Activated B cell treated with CpG ODN at 0.5 μM for 24 hours (primary cell): Measurements from ENCODE around the gene CILP2. TPM values are rescaled to one million over a fixed set of nuclear protein-coding genes. Genes with fewer than 3 reads are reported as not detected.

Source experiments
- ATAC-seq: fragments of 200-7000 bp; cut with Tn5 transposase; one replicate; pipeline ENCODE4 v1.10.0; 2021; ENCODE audit warnings: low read depth, mild to moderate bottlenecking, moderate library complexity
- CTCF ChIA-PET: fragments of 350-600 bp; sonication (Branson Sonifier 250); formaldehyde crosslinking; loops from one replicate; lab custom pipeline; 2021; ENCODE audit warnings: antibody characterized with exemption; lab: Charles Lee
- POLR2A ChIA-PET: fragments of 350-600 bp; sonication (Branson Sonifier 250); formaldehyde crosslinking; loops from one replicate; lab custom pipeline; 2021; ENCODE audit warnings: antibody characterized with exemption; lab: Charles Lee
- DNase-seq: peaks from one replicate; pipeline ENCODE4 v3.0.0; 2022
- H3K27ac Mint-ChIP-seq: one replicate; pipeline ENCODE4 v1.8.0; 2020; ENCODE audit warnings: mixed read lengths
- H3K27me3 Mint-ChIP-seq: one replicate; pipeline ENCODE4 v1.8.0; 2021; ENCODE audit warnings: mixed read lengths
- H3K36me3 Mint-ChIP-seq: one replicate; pipeline ENCODE4 v1.8.0; 2021; ENCODE audit warnings: low read depth, mixed read lengths
- H3K4me1 Mint-ChIP-seq: one replicate; pipeline ENCODE4 v1.8.0; 2021; ENCODE audit warnings: mixed read lengths
- H3K4me3 Mint-ChIP-seq: one replicate; pipeline ENCODE4 v1.8.0; 2020; ENCODE audit warnings: mild to moderate bottlenecking, mixed read lengths
- H3K9me3 Mint-ChIP-seq: one replicate; pipeline ENCODE4 v1.8.0; 2020; ENCODE audit warnings: mixed read lengths
- intact Hi-C: fragments of 100-400 bp; cut with micrococcal nuclease; formaldehyde crosslinking; loops from one replicate; pipeline ENCODE4 v1.15.1; 2024
- total RNA-seq: library from RNA; stranded (reverse); gene quantifications from 2 replicates; pipeline ENCODE4 v1.2.3, GENCODE V29; 2022
- TF ChIP-seq, protein P1 (sequence below): fragments of 200-600 bp; IDR thresholded peaks from one replicate; pipeline ENCODE4 v1.8.0; 2022; ENCODE audit warnings: antibody characterized with exemption, mild to moderate bottlenecking

The CILP2 gene
- total RNA-seq, 1 donor from 2014 or later: 0.27 TPM

- H3K4me3 Mint-ChIP-seq: no peak overlapping the region
- no peaks in the 10 kb centered on the region for H3K9me3 Mint-ChIP-seq
- DNase-seq (no peak), ATAC-seq (no peak)
- H3K4me1 Mint-ChIP-seq: peaks cover 37% of the 10 kb centered on the region
- TF ChIP-seq, protein P1, sequence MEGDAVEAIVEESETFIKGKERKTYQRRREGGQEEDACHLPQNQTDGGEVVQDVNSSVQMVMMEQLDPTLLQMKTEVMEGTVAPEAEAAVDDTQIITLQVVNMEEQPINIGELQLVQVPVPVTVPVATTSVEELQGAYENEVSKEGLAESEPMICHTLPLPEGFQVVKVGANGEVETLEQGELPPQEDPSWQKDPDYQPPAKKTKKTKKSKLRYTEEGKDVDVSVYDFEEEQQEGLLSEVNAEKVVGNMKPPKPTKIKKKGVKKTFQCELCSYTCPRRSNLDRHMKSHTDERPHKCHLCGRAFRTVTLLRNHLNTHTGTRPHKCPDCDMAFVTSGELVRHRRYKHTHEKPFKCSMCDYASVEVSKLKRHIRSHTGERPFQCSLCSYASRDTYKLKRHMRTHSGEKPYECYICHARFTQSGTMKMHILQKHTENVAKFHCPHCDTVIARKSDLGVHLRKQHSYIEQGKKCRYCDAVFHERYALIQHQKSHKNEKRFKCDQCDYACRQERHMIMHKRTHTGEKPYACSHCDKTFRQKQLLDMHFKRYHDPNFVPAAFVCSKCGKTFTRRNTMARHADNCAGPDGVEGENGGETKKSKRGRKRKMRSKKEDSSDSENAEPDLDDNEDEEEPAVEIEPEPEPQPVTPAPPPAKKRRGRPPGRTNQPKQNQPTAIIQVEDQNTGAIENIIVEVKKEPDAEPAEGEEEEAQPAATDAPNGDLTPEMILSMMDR: no peak
- H3K27me3 Mint-ChIP-seq: no peaks in the 10 kb centered on the region
- ChIA-PET CTCF (interaction anchor here (0.8 to 6.7 kb wide), 14 partner anchors 16 to 317 kb away, joined by 3 to 140 read pairs (median 6); partner anchors contain the start of gene GATAD2A), POLR2A (interaction anchor here (1.0 to 3.9 kb wide), 5 partner anchors 32 to 427 kb away, joined by 3 to 35 read pairs (median 10); partner anchors contain the start of gene GATAD2A)
- peaks cover 46% of the 10 kb centered on the region for H3K36me3 Mint-ChIP-seq
- intact Hi-C loops: loop anchor here (2.0 kb wide), 1 partner anchor 345 kb away; no protein-coding TSS in a partner anchor
- H3K27ac Mint-ChIP-seq: no peak overlapping the region
Observed at GRCh38 chr19:19491321-19492025, 46.6 kb upstream of the CILP2 start.

DNA sequence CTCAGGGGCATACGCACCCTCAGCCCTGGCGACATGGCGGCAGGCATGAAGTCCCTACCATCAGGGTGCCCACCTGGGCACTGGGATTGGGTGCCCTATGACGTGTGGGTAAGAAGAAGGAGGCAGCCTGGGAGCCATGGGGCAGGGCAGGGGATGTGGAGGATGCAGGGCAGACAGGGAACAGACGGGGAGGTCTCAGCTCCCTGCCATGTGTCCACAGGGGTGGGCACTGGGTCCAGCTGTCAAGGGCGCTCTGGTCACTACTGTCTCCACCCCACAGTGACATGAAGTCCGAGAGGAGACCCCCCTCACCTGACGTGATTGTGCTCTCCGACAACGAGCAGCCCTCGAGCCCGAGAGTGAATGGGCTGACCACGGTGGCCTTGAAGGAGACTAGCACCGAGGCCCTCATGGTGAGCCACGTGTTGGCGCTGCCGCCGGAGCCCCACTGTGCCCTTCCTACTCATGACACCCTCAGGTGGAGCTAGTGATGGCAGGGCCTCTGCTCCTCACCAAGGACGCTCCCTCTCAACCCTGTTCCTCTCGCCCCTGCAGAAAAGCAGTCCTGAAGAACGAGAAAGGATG lies 45.9 kb upstream of the CILP2 start:
- Mint-ChIP-seq H3K4me3 (no peak overlapping the region), H3K27me3 (no peaks in the 10 kb centered on the region), H3K36me3 (peaks cover 52% of the 10 kb centered on the region), H3K4me1 (peaks cover 34% of the 10 kb centered on the region), H3K27ac (no peak overlapping the region), H3K9me3 (no peaks in the 10 kb centered on the region)
- DNase-seq: no peak
- ChIA-PET CTCF (interaction anchor here (1.3 to 6.7 kb wide), 4 partner anchors 87 to 125 kb away, joined by 3 to 140 read pairs (median 32); partner anchors contain the start of gene GATAD2A), POLR2A (interaction anchor here (0.6 to 0.7 kb wide), 2 partner anchors 66 to 170 kb away, joined by 3 read pairs; no protein-coding TSS in a partner anchor)
- intact Hi-C loops: no loop called here
- TF ChIP-seq, protein P1: no peak
- no peak for ATAC-seq

DNA sequence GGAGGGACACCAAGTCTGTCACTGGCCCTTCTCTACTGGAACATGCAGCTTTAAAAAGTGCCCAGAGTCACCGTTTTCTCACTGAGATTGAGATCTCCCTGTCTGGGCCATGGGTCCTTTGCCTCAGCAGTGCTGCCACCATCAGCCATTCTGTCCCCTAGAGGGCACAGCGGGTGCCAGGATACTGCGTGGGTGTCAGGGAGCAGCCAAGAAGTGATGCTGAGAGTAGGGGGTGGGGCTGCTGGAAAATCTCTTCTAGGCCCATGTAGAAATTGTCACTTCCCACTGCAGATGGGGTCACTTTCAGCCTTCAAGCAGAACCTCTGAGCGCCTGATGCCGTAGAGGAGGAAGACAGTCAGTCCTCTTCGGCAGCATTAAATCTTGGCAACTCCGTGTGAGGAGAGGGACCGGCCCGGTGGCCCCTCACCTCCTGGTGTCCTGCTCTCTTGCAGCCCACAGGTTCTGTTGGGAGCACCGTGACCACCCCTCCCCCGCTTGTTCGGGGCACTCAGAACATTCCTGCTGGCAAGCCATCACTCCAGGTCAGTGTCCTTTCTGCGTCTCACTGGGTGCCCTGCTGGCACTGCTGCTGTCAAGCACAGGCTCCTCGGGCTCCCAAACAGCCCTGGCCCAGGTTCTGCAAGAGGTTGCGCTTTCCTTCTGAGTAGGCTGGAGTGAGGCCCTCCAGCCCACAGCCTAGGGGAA lies 44.1 kb upstream of the CILP2 start:
- intact Hi-C loops: no loop called here
- Mint-ChIP-seq H3K27ac (no peak overlapping the region), H3K36me3 (peaks cover 68% of the 10 kb centered on the region), H3K27me3 (no peaks in the 10 kb centered on the region), H3K9me3 (no peaks in the 10 kb centered on the region), H3K4me1 (peaks cover 17% of the 10 kb centered on the region), H3K4me3 (no peak overlapping the region)
- ChIA-PET POLR2A (no interaction called here), CTCF (no interaction called here)
- ATAC-seq (no peak), DNase-seq (no peak)
- TF ChIP-seq, protein P1: no peak

GRCh38 chr19:19495614-19496603 lies 42.2 kb upstream of the CILP2 start:
- Mint-ChIP-seq H3K9me3 (no peaks in the 10 kb centered on the region), H3K36me3 (peaks cover 82% of the 10 kb centered on the region), H3K4me1 (no peaks in the 10 kb centered on the region), H3K27ac (no peak overlapping the region), H3K27me3 (no peaks in the 10 kb centered on the region), H3K4me3 (no peak overlapping the region)
- DNase-seq (no peak), ATAC-seq (no peak)
- TF ChIP-seq, protein P1: no peak
- ChIA-PET POLR2A (no interaction called here), CTCF (interaction anchor here (0.7 kb wide), 1 partner anchor 110 kb away, joined by 3 read pairs; no protein-coding TSS in a partner anchor)
- intact Hi-C loops: no loop called here
